Measurements from ENCODE around the gene SEPTIN1.

The SEPTIN1 gene

DNA sequence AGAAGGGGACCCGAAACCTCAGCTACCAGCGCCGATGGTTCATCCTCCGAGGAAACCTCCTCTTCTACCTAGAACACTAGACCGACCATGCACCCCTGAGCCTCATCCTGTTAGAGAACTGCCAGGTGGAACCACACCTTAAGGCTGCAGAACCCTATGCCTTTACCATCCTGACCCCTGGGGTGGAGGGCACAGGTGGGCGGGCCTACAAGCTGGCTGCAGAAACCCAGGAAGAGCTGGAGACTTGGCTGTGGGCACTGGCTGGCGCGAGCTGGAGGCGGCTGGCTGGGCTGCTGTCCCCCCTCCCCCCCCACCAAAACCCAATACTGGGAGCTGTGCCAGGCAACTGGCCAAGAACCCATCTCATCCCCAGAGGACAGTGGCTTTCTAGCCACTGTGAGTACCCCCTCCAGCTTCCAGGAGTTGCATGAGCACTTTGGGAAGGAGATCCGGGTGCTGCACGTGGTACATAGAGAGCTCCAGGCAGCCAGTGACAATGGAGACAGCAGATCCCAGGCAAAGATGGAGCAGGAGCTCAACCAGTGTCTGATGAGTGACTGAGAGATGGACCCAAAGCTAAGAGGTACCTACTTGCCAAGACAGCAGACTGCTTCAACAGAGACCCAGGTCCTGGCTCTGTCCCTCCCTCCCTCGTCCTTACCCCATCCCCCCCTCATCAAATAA, 25.8 kb downstream of the SEPTIN1 start:
- H3K4me3 ChIP-seq (ENCODE audit: low read depth, low read length) = peak overlapping the region; percentile 99

GRCh38 chr16:30355954-30356308, 26.4 kb downstream of the SEPTIN1 start:
- no peak for DNase-seq (ENCODE audit: low read depth)
- no peak for TF ChIP-seq CTCF (IDR thresholded peaks at IDR 0.05; ENCODE audit: control insufficient read depth, extremely low read depth, insufficient read depth)
- peak overlapping the region; percentile 99 for H3K4me3 ChIP-seq (ENCODE audit: low read depth, low read length)

More for the DNA sequence above, 25.8 kb downstream of the SEPTIN1 start:
- TF ChIP-seq CTCF (IDR thresholded peaks at IDR 0.05; ENCODE audit: control insufficient read depth, extremely low read depth, insufficient read depth) = no peak
- no peak for DNase-seq (ENCODE audit: low read depth)

- peak; percentile 99 for DNase-seq (ENCODE audit: low read depth)
- 0 out of 2 replicates have a peak, but pooled peaks have one; percentile 4 for TF ChIP-seq CTCF (IDR thresholded peaks at IDR 0.05; ENCODE audit: control insufficient read depth, extremely low read depth, insufficient read depth)
- H3K4me3 ChIP-seq (ENCODE audit: low read depth, low read length) = peak within 1 kb of the TSS; percentile 99
Observed at GRCh38 chr16:30355144-30355953, 27.0 kb downstream of the SEPTIN1 start, which contains the start of gene CD2BP2. CD2BP2 (minus strand) TSS chr16:30355308; CDS start chr16:30354681, 627 bp downstream.

DNA sequence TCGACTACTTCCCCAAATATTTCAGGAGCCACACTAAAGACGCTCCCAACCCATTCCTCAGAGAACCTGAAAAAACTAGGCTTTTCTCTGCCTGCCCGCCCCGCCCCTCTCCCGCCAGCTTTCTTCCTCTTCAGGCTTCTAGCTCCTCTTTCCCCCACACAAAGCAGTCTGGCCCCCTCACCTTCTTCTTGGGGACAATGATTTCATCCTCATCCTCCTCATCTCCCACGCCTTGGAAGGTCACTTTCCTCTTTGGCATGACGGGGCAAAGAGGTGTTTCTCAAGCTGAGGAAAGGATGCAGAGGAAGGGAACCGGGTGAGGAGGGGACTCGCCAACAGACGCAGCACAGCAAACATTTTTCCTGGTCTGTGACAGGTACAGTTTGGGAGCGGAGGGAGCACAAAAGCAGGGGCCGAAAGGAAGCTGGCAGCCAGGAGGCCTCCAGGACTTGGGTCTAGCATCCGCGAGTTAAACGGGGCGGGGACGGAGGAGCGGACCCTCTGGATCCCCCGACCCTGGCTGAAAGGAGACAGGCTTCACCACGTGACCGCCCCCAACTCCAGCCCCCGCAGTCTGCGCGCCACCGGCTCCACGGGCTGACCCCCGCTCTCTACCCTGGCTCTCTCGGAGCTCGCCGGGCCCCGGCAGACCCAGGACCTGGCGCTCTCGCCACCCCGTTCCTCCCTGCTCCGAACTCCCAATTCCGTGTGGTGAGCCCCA, 27.8 kb downstream of the SEPTIN1 start:
- DNase-seq (ENCODE audit: low read depth) = no peak
- peak overlapping the region; percentile 99 for H3K4me3 ChIP-seq (ENCODE audit: low read depth, low read length)
- TF ChIP-seq CTCF (IDR thresholded peaks at IDR 0.05; ENCODE audit: control insufficient read depth, extremely low read depth, insufficient read depth) = no peak

GRCh38 chr16:30353438-30354129, 28.8 kb downstream of the SEPTIN1 start:
- TF ChIP-seq CTCF (IDR thresholded peaks at IDR 0.05; ENCODE audit: control insufficient read depth, extremely low read depth, insufficient read depth) = no peak
- peak overlapping the region; percentile 99 for H3K4me3 ChIP-seq (ENCODE audit: low read depth, low read length)
- DNase-seq (ENCODE audit: low read depth) = no peak
